HCT116 (cell line): ENCODE data around the gene TULP4. TPM values are rescaled to one million over a fixed set of nuclear protein-coding genes. Genes with fewer than 3 reads are reported as not detected.
A peak's percentile ranks its signal among the peaks of the same experiment; 100 is the strongest.

Experiments
- ATAC-seq: fragments of 200-7000 bp; cut with Tn5 transposase; 2 replicates; pipeline ENCODE4 v1.9.1; 2020; ENCODE audit warnings: mild to moderate bottlenecking, moderate library complexity
- BruUV-seq: library from RNA; stranded (reverse); fragments of 400-500 nt; replicated peaks from 2 replicates; lab custom pipeline; 2021; lab: Mats Ljungman, UMichigan
- CTCF ChIA-PET: fragments of 300-600 bp; sonication (Branson Sonifier 250); formaldehyde crosslinking; loops from one replicate; lab custom pipeline; 2021; ENCODE audit warnings: antibody characterized with exemption; lab: Charles Lee
- POLR2A ChIA-PET: fragments of 300-600, 350-600 bp; sonication (Branson Sonifier 250); formaldehyde crosslinking; loops from one replicate; lab custom pipeline; 2021; ENCODE audit warnings: antibody characterized with exemption; lab: Charles Lee
- RAD21 ChIA-PET, 2 experiments: fragments of 300-600 bp; sonication (Branson Sonifier 250); formaldehyde crosslinking; loops; one replicate each; lab custom pipeline; 2023; ENCODE audit warnings: low total read pairs in 2 of 2; ENCODE audit not compliant: uncharacterized antibody in 2 of 2, unreplicated experiment in 2 of 2, low non-redundant PET in 1 of 2; lab: Charles Lee
- DNase-seq: peaks from one replicate; pipeline ENCODE4 v3.0.0-alpha.2; 2010; ENCODE audit warnings: low read depth, low spot score
- H2AFZ ChIP-seq: fragments of 200-600 bp; shearing (Covaris generic), sonication (generic); 2 replicates; pipeline ENCODE4 v1.6.1; 2017; ENCODE audit warnings: low read depth, mixed run types, mixed read lengths, antibody characterized with exemption, low read length; ENCODE audit not compliant: poor library complexity, severe bottlenecking
- H3K27ac ChIP-seq: 2 replicates; pipeline ENCODE4 v1.5.1; 2012; ENCODE audit warnings: low read depth, low read length
- H3K27me3 ChIP-seq: fragments of 200-600 bp; sonication (generic); 2 replicates; pipeline ENCODE4 v1.6.1; 2016; ENCODE audit warnings: mixed run types, low read length, mixed read lengths; ENCODE audit not compliant: insufficient read depth
- H3K36me3 ChIP-seq, 2 experiments: fragments of 200-500 bp in 1 of 2; fragments of 200-600 bp in 1 of 2; sonication (Bioruptor generic) in 1 of 2; sonication (generic) in 1 of 2; 2 replicates each; pipeline versions ENCODE4 v1.5.1 to v1.6.1; 2014 to 2016; ENCODE audit warnings: low read length in 2 of 2, inconsistent platforms in 1 of 2, mixed read lengths in 1 of 2, mixed run types in 1 of 2; ENCODE audit not compliant: insufficient read depth in 2 of 2, control insufficient read depth in 1 of 2
- H3K4me1 ChIP-seq, 2 experiments: fragments of 200-600 bp in 1 of 2; sonication (generic) in 1 of 2; 2 replicates each; pipeline versions ENCODE4 v1.5.1 to v1.6.1; 2012 to 2017; ENCODE audit warnings: low read length in 2 of 2, inconsistent platforms in 1 of 2, mild to moderate bottlenecking in 1 of 2, mixed read lengths in 1 of 2, mixed run types in 1 of 2, moderate library complexity in 1 of 2; ENCODE audit not compliant: insufficient read depth in 2 of 2, control insufficient read depth in 1 of 2
- H3K4me2 ChIP-seq: fragments of 200-600 bp; sonication (generic); 2 replicates; pipeline ENCODE4 v1.6.1; 2017; ENCODE audit warnings: mixed run types, low read length, mixed read lengths
- H3K4me3 ChIP-seq, 2 experiments: fragments of 200-600 bp in 1 of 2; sonication (generic) in 1 of 2; replicated peaks in 1 of 2; 2 replicates each; pipeline ENCODE4 v1.5.1; 2011 to 2016; ENCODE audit warnings: low read length in 2 of 2, control low read depth in 1 of 2, low read depth in 1 of 2, mild to moderate bottlenecking in 1 of 2, mixed read lengths in 1 of 2, mixed run types in 1 of 2
- H3K79me2 ChIP-seq: fragments of 200-600 bp; sonication (generic); 2 replicates; pipeline ENCODE4 v1.6.1; 2017; ENCODE audit warnings: mild to moderate bottlenecking, mixed run types, low read length, moderate library complexity, mixed read lengths; ENCODE audit not compliant: insufficient read depth
- H3K9ac ChIP-seq: fragments of 200-600 bp; sonication (generic); 2 replicates; pipeline ENCODE4 v1.6.1; 2016; ENCODE audit warnings: low read length, mixed read lengths
- H3K9me2 ChIP-seq: fragments of 200-600 bp; sonication (generic), shearing (Covaris generic); 2 replicates; pipeline ENCODE4 v1.6.1; 2017; ENCODE audit warnings: mixed run types, mild to moderate bottlenecking, moderate library complexity; ENCODE audit not compliant: insufficient read depth
- H3K9me3 ChIP-seq, 2 experiments: fragments of 200-500 bp in 1 of 2; fragments of 200-600 bp in 1 of 2; sonication (Bioruptor generic) in 1 of 2; sonication (generic) in 1 of 2; 2 replicates each; pipeline ENCODE4 v1.6.1; 2014 to 2017; ENCODE audit warnings: low read length in 2 of 2, mixed read lengths in 2 of 2, inconsistent platforms in 1 of 2, low read depth in 1 of 2, mild to moderate bottlenecking in 1 of 2, mixed run types in 1 of 2, moderate library complexity in 1 of 2; ENCODE audit not compliant: control insufficient read depth in 1 of 2, insufficient read depth in 1 of 2
- H4K20me1 ChIP-seq: fragments of 200-600 bp; sonication (generic), shearing (Covaris generic); 2 replicates; pipeline ENCODE4 v1.6.1; 2017; ENCODE audit warnings: mixed run types, mild to moderate bottlenecking, moderate library complexity; ENCODE audit not compliant: insufficient read depth
- CBX3 ChIP-seq: IDR thresholded peaks from 2 replicates; pipeline ENCODE4 v1.6.1; 2012; ENCODE audit warnings: low read depth
- ELF1 ChIP-seq: IDR thresholded peaks from 2 replicates; pipeline ENCODE4 v1.6.1; 2012; ENCODE audit warnings: low read depth, borderline replicate concordance
- FOSL1 ChIP-seq: IDR thresholded peaks from 2 replicates; pipeline ENCODE4 v1.6.1; 2012; ENCODE audit warnings: low read depth
- JUND ChIP-seq: IDR thresholded peaks from 2 replicates; pipeline ENCODE4 v1.6.1; 2012
- SP1 ChIP-seq: IDR thresholded peaks from 2 replicates; pipeline ENCODE4 v1.6.1; 2012; ENCODE audit warnings: low read depth
- intact Hi-C: fragments of 100-400 bp; cut with micrococcal nuclease; formaldehyde crosslinking; loops from 2 replicates; pipeline ENCODE4 v1.10.0; 2022
- total RNA-seq: library from RNA; stranded (reverse); gene quantifications from one replicate; pipeline ENCODE4 v1.2.1, GENCODE V29; 2021; ENCODE audit not compliant: unreplicated experiment
- TF ChIP-seq, protein P1 (sequence below): IDR thresholded peaks from 2 replicates; pipeline ENCODE4 v1.6.1; 2012

Gene TULP4
- total RNA-seq, 1 experiment from 2014 or later = 70.8 TPM

- TF ChIP-seq CBX3 (0 out of 2 replicates have a peak, but pooled peaks have one; percentile 29), JUND (peak; percentile 40), ELF1 (0 out of 2 replicates have a peak, but pooled peaks have one; percentile 11), FOSL1 (peak; percentile 37; the same call in 1 of the 2 replicates)
- TF ChIP-seq, protein P1, sequence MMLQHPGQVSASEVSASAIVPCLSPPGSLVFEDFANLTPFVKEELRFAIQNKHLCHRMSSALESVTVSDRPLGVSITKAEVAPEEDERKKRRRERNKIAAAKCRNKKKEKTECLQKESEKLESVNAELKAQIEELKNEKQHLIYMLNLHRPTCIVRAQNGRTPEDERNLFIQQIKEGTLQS = no peak
- Histone ChIP-seq H3K9me2 (no peaks in the 10 kb centered on the region), H4K20me1 (no peaks in the 10 kb centered on the region), H2AFZ (no peak overlapping the region), H3K9ac (no peak overlapping the region), H3K27me3 (no peaks in the 10 kb centered on the region), H3K9me3 (no peaks in the 10 kb centered on the region), H3K36me3 (peaks cover 0 to 5% of the 10 kb centered on the region in 2 experiments; a peak in 1 of 4 replicates), H3K4me1 (peaks cover 0 to 9% of the 10 kb centered on the region in 2 experiments; a peak in 2 of 4 replicates), H3K4me3 (no peak overlapping the region), H3K79me2 (peaks cover 24% of the 10 kb centered on the region), H3K27ac (no peak overlapping the region), H3K4me2 (0 out of 2 replicates have a peak overlapping the region, but pooled peaks have one; percentile 2)
- ChIA-PET CTCF (no interaction called here), RAD21 (no interaction called here), POLR2A (no interaction called here)
- no peak for ATAC-seq
- no TSS peak for BruUV-seq
- DNase-seq = peak; percentile 12
- intact Hi-C loops = no loop called here
Observed at GRCh38 chr6:158316022-158316421, 3.8 kb downstream of the TULP4 start.

DNA sequence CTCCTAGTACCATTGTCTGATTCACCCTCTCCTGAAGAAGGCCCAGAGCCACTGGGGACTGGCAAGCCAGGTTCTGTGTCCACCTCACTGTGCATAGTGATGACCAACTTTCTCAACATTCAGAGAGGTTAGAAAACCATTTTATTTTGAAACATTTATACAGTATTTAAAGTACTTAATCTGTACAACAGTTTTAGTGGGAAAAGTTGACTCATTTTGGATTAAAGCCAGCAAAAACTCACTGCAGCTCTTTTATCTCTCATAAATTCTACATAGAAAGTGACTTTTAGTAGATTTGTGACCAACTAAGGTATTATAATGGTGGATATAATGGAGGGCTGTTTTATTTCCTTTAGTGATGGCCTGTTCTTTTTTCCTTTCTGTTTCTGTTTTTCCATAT, 9.7 kb downstream of the TULP4 start:
- H3K4me1 ChIP-seq = peaks cover 18 to 25% of the 10 kb centered on the region in 2 experiments

More for the DNA sequence above, 9.7 kb downstream of the TULP4 start:
- ATAC-seq (no peak), DNase-seq (no peak)
- TF ChIP-seq SP1 (no peak), FOSL1 (peak; percentile 42; the same call in 1 of the 2 replicates)
- Histone ChIP-seq H3K9me3 (no peaks in the 10 kb centered on the region), H3K4me3 (no peak overlapping the region), H3K27ac (no peak overlapping the region), H3K79me2 (peaks cover 73% of the 10 kb centered on the region), H3K27me3 (no peaks in the 10 kb centered on the region), H2AFZ (no peak overlapping the region), H4K20me1 (no peaks in the 10 kb centered on the region), H3K9me2 (no peaks in the 10 kb centered on the region), H3K36me3 (no peaks in the 10 kb centered on the region), H3K9ac (no peak overlapping the region), H3K4me2 (peak overlapping the region; percentile 30; the same call in 1 of the 2 replicates)
- BruUV-seq = no TSS peak
- ChIA-PET CTCF (no interaction called here), RAD21 (no interaction called here), POLR2A (no interaction called here)
- intact Hi-C loops = no loop called here
